Skin epidermis (tissue), 12 donors: ENCODE data around the gene FAM76B.
A peak's percentile ranks its signal among the peaks of the same experiment; 100 is the strongest.

Experiments used
- H3K27ac ChIP-seq, 21 experiments: fragments of 200-600 bp; sonication (generic) in 11 of 21; one replicate each; pipeline ENCODE4 v1.5.0; 2020; ENCODE audit warnings: mild to moderate bottlenecking in 3 of 21, inconsistent platforms in 2 of 21, moderate library complexity in 2 of 21
- H3K4me3 ChIP-seq, 7 experiments: fragments of 200-600 bp; sonication (generic) in 2 of 7; one replicate each; pipeline ENCODE4 v1.5.0; 2020; ENCODE audit warnings: inconsistent platforms in 2 of 7, mild to moderate bottlenecking in 2 of 7, moderate library complexity in 1 of 7

The FAM76B gene

GRCh38 chr11:95793116-95793515 lies 3.5 kb upstream of the FAM76B start:
- no peak overlapping the region for H3K4me3 ChIP-seq
- H3K27ac ChIP-seq = no peak overlapping the region

GRCh38 chr11:95792700-95793099 lies 3.1 kb upstream of the FAM76B start:
- Histone ChIP-seq H3K4me3 (no peak overlapping the region), H3K27ac (no peak overlapping the region)

DNA sequence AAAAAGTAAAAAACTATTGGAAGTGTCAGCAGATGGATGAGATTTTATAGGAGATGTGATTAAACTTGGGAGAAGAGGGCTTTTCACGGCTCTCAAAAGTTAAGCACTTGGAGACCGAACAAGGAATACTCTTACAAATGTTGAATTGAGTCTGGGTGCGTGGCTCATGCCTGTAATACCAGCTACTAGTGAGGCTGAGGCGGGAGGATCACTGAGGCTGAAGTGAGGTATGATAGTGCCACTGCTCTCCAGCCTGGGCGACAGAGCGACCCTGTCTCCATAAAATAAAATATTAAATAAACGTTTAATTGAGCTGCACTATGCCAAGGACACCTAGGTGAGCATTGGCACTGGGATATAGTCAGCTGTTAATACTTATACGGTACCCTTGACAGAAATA lies 2.6 kb upstream of the FAM76B start:
- Histone ChIP-seq H3K4me3 (no peak overlapping the region), H3K27ac (no peak overlapping the region)

GRCh38 chr11:95791709-95792033 lies 2.1 kb upstream of the FAM76B start:
- Histone ChIP-seq H3K4me3 (peak overlapping the region in 5 of 7 experiments; percentile 65 to 95 (median 72)), H3K27ac (peak overlapping the region in 5 of 21 experiments; percentile 94 to 100 (median 99))

DNA sequence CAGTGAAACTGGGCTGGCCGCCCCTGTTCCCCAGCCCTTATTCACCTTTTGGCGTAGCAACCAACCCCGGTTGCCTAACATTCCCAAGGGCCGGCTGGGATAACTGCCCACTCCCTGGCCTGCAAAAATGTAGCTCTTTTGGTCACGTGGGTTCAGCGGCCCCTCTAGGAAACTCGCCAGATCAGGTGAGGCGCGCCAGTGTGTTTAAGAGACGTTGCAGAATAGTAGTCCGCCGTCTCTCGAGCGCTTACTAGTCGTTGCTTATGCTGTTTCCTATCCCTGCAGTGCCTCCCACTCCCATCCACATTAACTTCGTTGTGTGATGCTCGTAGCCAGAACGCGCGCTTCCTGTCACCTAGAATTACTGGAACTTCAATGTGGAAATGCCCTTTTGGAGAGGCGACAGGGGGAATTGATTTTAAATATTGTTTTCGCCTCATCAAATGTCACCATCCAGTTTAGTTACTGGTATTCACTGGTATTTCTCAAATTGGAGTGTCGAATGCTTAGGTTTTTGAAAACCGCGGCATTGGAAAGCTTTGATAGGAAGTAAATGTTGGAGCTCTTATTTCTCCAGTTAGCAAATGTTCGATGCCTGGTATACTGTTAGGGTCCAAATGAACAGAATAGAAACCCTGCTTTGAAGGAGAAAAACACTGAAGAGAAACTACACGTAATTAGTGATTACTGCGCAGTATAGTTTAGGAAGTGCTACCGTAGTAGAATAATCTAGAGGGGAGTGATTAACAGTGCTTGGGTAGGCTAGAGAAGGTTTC lies 1.5 kb upstream of the FAM76B start:
- peak overlapping the region; percentile 77 to 100 (median 99) for H3K27ac ChIP-seq
- peak overlapping the region; percentile 65 to 95 (median 83) for H3K4me3 ChIP-seq

GRCh38 chr11:95790123-95790932 lies 746 bp upstream of the FAM76B start, which contains the start of gene CEP57:
Gene CEP57 (plus strand): TSS chr11:95790498. CDS start chr11:95790699, 201 bp downstream.
- Histone ChIP-seq H3K27ac (peak within 1 kb of the TSS; percentile 90 to 100 (median 99)), H3K4me3 (peak within 1 kb of the TSS; percentile 65 to 95 (median 83))

GRCh38 chr11:95788921-95789505 lies 569 bp downstream of the FAM76B start:
- Histone ChIP-seq H3K4me3 (peak overlapping the region; percentile 65 to 95 (median 83)), H3K27ac (peak overlapping the region; percentile 90 to 100 (median 99))

GRCh38 chr11:95780544-95780943 lies 9.0 kb downstream of the FAM76B start:
- Histone ChIP-seq H3K27ac (no peak overlapping the region), H3K4me3 (no peak overlapping the region)

DNA sequence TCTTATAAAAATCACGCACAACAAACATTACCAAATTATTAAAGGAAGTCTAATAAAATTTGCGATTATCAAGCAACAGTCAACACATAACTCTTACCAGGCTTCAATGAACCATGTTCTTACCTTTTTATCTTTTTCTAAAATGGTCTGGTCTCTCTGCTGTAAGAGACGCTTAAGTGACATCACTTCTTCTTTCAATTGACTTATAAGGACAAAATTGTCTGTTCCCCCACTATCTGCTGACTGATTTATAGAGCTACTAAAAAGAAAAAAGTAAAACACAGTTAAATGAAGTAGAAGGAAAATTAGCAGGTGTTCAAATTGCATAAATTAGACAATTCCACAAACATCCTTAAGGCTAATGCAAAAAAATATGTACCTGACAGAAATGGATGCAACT lies 10.9 kb downstream of the FAM76B start:
- Histone ChIP-seq H3K27ac (no peak overlapping the region), H3K4me3 (no peak overlapping the region)

- H3K27ac ChIP-seq = no peak overlapping the region
These were observed 12.7 kb downstream of the FAM76B start for GRCh38 chr11:95776859-95777258.

DNA sequence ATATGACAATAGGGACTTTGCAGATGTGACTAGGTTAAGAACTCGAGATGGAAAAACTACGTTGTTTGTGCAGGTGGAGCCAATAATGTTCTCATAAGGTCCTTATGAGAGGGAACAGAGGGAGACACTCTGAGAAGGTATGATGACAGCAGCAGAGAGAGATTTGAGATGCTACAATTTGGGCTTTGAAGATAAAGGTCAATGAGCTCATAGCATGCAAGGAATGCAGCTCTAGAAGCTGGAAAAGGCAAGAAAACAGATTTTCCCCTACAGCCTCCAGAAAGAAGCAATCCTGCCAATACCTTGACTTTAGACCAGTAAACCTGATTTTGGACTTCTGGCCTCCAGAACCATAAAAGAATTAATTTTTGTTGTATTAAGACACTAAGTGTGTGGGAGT lies 21.1 kb downstream of the FAM76B start:
- no peak overlapping the region for H3K4me3 ChIP-seq
- no peak overlapping the region for H3K27ac ChIP-seq

More at GRCh38 chr11:95776859-95777258, 12.7 kb downstream of the FAM76B start:
- H3K4me3 ChIP-seq = no peak overlapping the region

DNA sequence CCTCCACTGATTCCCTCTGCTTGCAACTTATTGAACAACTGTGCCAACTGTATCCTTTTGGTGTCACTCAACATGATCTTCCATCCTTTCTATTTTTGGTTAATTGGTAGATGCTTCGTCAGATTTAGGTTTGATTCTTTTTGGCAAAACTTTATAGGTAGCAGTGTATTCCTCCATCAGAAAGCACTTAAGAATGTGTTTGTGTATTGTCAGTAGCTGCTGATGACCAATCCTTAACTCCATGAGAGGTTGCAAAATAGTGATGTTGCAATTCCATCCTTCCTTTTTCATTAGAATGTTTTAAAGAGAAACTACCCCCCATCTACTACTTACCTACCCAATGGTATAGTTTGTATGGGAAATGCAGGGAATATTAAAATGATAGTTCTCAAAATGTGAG lies 22.1 kb downstream of the FAM76B start:
- no peak overlapping the region for H3K27ac ChIP-seq
- H3K4me3 ChIP-seq = no peak overlapping the region

DNA sequence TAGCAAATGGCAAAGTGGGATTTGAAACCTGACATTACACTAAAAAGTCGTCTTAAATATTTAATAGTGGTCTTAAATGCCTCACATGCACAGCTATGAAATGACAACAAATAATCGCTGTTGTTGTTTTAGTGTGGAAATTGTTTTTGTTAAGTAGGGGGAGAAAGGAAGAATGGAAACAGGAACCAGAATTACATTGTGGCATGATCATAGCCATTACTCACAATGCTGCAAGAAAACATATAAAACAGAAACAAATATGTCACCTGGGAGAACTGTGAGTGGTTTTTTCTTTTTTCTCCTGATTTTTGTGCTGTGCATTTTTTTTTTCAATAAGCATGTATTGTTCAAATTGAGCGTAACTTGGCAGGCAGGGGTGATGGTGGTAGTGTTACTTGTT lies 22.9 kb downstream of the FAM76B start:
- Histone ChIP-seq H3K27ac (no peak overlapping the region), H3K4me3 (no peak overlapping the region)

DNA sequence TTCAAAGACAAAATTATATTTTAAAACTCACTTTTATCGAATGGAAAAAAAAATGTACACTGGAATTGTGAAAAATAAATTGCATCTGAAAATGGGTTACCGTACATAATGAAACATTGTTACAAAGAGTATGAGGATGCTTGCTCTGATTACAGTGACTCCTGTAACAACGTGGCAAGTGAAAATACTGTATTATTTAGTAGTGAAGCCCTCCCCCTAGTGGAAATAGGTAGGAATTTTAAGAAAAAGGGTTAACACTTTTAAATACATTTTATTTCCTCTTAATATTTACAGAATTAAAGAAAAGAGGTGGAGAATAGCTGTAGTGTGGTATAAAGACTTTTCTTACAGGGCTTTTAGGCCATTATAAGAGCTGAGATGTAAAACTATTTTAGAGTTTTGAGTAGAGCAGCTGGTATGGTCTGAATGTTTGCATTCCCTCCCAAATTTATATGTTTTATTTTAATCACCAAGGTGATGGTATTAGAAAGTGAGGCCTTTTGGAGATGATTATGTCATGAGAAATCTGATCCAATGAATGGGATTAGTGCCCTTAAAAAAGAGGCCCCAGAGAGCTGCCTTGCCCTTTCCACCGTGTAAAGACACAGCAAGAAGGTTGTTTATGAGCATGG lies 25.2 kb downstream of the FAM76B start:
- no peak overlapping the region for H3K4me3 ChIP-seq

DNA sequence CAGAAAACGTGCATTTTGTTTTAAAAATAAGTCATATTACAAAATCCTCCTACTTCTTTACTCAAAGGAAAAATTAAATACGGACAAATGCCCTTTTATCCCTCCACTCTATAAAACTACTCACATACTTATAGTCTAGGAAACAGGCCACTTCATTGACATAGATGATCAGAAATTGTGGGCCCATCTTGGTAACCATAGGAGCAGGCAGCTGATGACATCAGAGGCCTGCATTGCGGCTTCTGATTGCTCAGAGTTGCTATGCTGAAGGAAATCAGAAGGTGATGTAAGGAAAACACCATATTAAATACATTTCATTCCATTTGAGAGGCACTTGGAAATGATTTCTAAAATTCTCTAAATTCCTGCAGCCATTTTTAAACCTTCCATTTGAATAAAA lies 27.0 kb downstream of the FAM76B start:
- H3K4me3 ChIP-seq = no peak overlapping the region
- H3K27ac ChIP-seq = no peak overlapping the region

More for the DNA sequence above, 25.2 kb downstream of the FAM76B start:
- H3K27ac ChIP-seq = no peak overlapping the region

DNA sequence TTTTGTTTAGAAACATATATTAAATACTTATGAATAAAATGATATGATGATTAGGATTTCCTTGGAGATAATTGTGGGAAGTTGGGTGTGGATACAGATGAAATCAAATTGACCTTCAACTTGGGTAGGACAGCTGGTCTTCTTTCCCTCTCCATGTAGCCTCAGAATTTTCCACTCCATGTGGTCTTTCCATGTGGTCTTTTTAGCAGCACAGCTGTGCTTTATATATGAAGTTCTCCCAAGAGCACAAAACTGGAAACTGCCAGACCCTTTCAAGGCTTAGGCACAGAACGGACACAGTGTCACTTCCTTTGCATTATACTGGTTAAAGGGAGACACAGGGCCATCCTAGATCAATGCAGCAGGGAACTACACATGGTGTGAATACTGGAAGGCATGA lies 28.6 kb downstream of the FAM76B start:
- H3K27ac ChIP-seq = no peak overlapping the region
- no peak overlapping the region for H3K4me3 ChIP-seq

DNA sequence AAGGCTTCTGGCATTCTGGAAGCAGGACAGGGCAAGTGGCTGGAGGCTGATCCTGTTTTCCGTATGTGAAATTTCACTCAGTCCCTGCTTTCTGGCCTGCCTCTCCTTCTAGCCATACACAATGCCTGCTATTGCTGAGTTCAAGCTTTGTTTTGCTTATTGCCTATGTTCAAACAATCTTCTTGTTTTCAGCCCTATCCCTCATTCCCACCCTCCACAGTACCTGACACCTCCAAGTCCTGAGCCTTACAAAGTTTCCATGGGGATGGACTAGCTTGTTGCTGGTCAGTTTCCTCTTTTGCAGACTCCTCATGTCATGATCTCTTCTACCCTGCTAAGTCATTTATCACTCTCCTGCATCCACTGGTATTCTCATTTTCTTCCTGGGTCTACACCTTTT lies 38.1 kb downstream of the FAM76B start:
- no peak overlapping the region for H3K27ac ChIP-seq
- no peak overlapping the region for H3K4me3 ChIP-seq

GRCh38 chr11:95750101-95750500 lies 39.5 kb downstream of the FAM76B start:
- H3K4me3 ChIP-seq = no peak overlapping the region
- no peak overlapping the region for H3K27ac ChIP-seq

DNA sequence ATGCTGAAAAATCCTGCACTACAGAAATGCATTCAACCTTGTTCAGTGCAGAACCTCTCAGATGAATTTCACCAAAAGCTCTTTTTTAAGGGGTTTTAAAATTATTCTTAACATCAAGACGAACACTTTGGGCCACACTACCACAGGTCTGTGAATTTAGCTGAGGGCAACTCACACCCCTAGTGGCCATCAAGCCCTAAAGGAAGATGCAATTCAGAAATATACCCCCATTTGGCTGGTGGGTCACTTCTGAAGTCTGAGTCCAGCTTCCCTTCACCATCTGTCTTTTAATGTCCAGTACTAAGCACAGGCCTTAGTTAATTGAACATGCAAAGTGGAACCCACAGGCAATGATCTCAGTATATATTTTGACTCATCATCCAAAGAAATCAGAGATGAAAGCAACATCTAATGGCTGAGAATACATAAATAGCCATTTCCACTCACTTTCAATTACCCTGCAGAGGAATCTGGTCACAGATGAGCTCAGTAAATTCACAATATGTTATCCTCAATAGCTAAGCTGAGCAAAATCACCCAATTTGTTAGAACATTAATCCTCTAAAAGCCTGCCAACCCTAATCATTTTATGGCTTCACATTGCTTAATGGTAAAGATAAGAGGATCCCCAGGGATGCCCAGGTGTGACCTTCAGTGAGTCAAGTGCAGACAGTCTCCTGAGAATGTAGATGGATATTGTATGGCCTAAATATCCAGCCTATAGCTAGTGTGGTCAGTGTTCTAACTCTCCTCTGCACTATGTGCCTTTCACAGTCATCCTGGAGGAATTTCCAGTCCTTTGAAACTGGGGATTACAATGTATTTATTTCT lies 50.3 kb downstream of the FAM76B start:
- no peak overlapping the region for H3K4me3 ChIP-seq
- H3K27ac ChIP-seq = no peak overlapping the region
